GM23338 (cell line): ENCODE data around the gene PIM3. TPM values are rescaled to one million over a fixed set of nuclear protein-coding genes. Genes with fewer than 3 reads are reported as not detected.

ENCODE experiments used
- ATAC-seq: fragments of 200-7000 bp; cut with Tn5 transposase; 3 replicates; pipeline ENCODE4 v1.9.1; 2020
- DNase-seq: peaks from one replicate; pipeline ENCODE4 v3.0.0-alpha.2; 2015; ENCODE audit warnings: low spot score
- H2AFZ ChIP-seq: fragments of 200-600 bp; sonication (generic); 2 replicates; pipeline ENCODE4 v1.8.0; 2016; ENCODE audit warnings: antibody characterized with exemption, mild to moderate bottlenecking, moderate library complexity
- H3F3A ChIP-seq: fragments of 200-600 bp; sonication (generic); replicated peaks from 2 replicates; pipeline ENCODE4 v1.8.0; 2017; ENCODE audit warnings: antibody characterized with exemption, mixed run types, low read depth
- H3K27ac ChIP-seq: fragments of 200-600 bp; sonication (generic); 2 replicates; pipeline ENCODE4 v1.6.1; 2016; ENCODE audit warnings: low read depth
- H3K27me3 ChIP-seq: fragments of 200-600 bp; sonication (generic); 2 replicates; pipeline ENCODE4 v1.8.0; 2016; ENCODE audit warnings: mild to moderate bottlenecking, mixed run types, moderate library complexity; ENCODE audit not compliant: insufficient read depth
- H3K36me3 ChIP-seq: fragments of 200-600 bp; sonication (generic); 2 replicates; pipeline ENCODE4 v1.8.0; 2016; ENCODE audit warnings: mild to moderate bottlenecking; ENCODE audit not compliant: insufficient read depth
- H3K4me1 ChIP-seq: fragments of 200-600 bp; sonication (generic); 2 replicates; pipeline ENCODE4 v1.8.0; 2016; ENCODE audit warnings: mild to moderate bottlenecking, moderate library complexity; ENCODE audit not compliant: insufficient read depth
- H3K4me2 ChIP-seq: fragments of 200-600 bp; sonication (generic); 2 replicates; pipeline ENCODE4 v1.7.1; 2017; ENCODE audit warnings: mixed run types
- H3K4me3 ChIP-seq: fragments of 200-600 bp; sonication (generic); 2 replicates; pipeline ENCODE4 v1.6.1; 2016; ENCODE audit warnings: mixed run types
- H3K79me2 ChIP-seq: fragments of 200-600 bp; sonication (generic); replicated peaks from 2 replicates; pipeline ENCODE4 v1.8.0; 2017; ENCODE audit warnings: mild to moderate bottlenecking; ENCODE audit not compliant: insufficient read depth
- H3K9me2 ChIP-seq: fragments of 200-600 bp; sonication (generic); 2 replicates; pipeline ENCODE4 v1.8.0; 2017; ENCODE audit not compliant: insufficient read depth
- H4K20me1 ChIP-seq: fragments of 200-600 bp; sonication (generic); replicated peaks from 2 replicates; pipeline ENCODE4 v1.8.0; 2017; ENCODE audit warnings: mild to moderate bottlenecking; ENCODE audit not compliant: insufficient read depth
- H3K27ac Mint-ChIP-seq: 2 replicates; pipeline ENCODE4 v1.8.0; 2020; ENCODE audit warnings: inconsistent platforms, mild to moderate bottlenecking, moderate library complexity, mixed read lengths
- H3K27me3 Mint-ChIP-seq: 3 replicates; pipeline ENCODE4 v1.8.0; 2022; ENCODE audit warnings: low read depth, mild to moderate bottlenecking, moderate library complexity, mixed read lengths, inconsistent platforms; ENCODE audit not compliant: insufficient read depth, poor library complexity
- H3K36me3 Mint-ChIP-seq: 3 replicates; pipeline ENCODE4 v1.8.0; 2021; ENCODE audit warnings: low read depth, mild to moderate bottlenecking, inconsistent platforms, moderate library complexity, mixed read lengths
- H3K4me1 Mint-ChIP-seq: 3 replicates; pipeline ENCODE4 v1.8.0; 2020; ENCODE audit warnings: mild to moderate bottlenecking, inconsistent platforms, mixed read lengths
- H3K4me3 Mint-ChIP-seq: 3 replicates; pipeline ENCODE4 v1.8.0; 2021; ENCODE audit warnings: moderate library complexity, mild to moderate bottlenecking, inconsistent platforms, mixed read lengths
- H3K9me3 Mint-ChIP-seq: 3 replicates; pipeline ENCODE4 v1.8.0; 2020; ENCODE audit warnings: moderate library complexity, mild to moderate bottlenecking, inconsistent platforms, mixed read lengths
- CREB1 ChIP-seq: fragments of 250-450 bp; sonication (Bioruptor Pico); IDR thresholded peaks from 2 replicates; pipeline ENCODE4 v1.5.0; 2020; ENCODE audit warnings: low read depth, mild to moderate bottlenecking, moderate library complexity
- ETS1 ChIP-seq: IDR thresholded peaks from 2 replicates; pipeline ENCODE4 v1.6.1; 2016; ENCODE audit warnings: antibody characterized with exemption
- EZH2phosphoT487 ChIP-seq: fragments of 200-600 bp; sonication (generic); IDR thresholded peaks from one replicate; pipeline ENCODE4 v1.8.1; 2018; ENCODE audit warnings: antibody characterized with exemption; ENCODE audit not compliant: unreplicated experiment
- JUNB ChIP-seq: IDR thresholded peaks from one replicate; pipeline ENCODE4 v1.6.1; 2016; ENCODE audit warnings: antibody characterized with exemption; ENCODE audit not compliant: unreplicated experiment
- NANOG ChIP-seq: IDR thresholded peaks from 2 replicates; pipeline ENCODE4 v1.6.1; 2016; ENCODE audit warnings: antibody characterized with exemption, borderline replicate concordance
- REST ChIP-seq: IDR thresholded peaks from one replicate; pipeline ENCODE4 v1.6.1; 2018; ENCODE audit warnings: antibody characterized with exemption; ENCODE audit not compliant: unreplicated experiment
- ZNF114 ChIP-seq: fragments of 250-450 bp; sonication (Bioruptor Pico); IDR thresholded peaks from 2 replicates; pipeline ENCODE4 v1.5.0; 2020; ENCODE audit warnings: mild to moderate bottlenecking, moderate library complexity
- ZNF331 ChIP-seq: fragments of 250-450 bp; sonication (Bioruptor Pico); IDR thresholded peaks from 2 replicates; pipeline ENCODE4 v1.5.0; 2020; ENCODE audit warnings: low read depth, mild to moderate bottlenecking, moderate library complexity
- ZNF462 ChIP-seq: fragments of 250-450 bp; sonication (Bioruptor Pico); IDR thresholded peaks from 2 replicates; pipeline ENCODE4 v1.5.0; 2020; ENCODE audit warnings: mild to moderate bottlenecking, moderate library complexity
- polyA plus RNA-seq: library from polyadenylated mRNA; unstranded; fragments of >200 nt; fragmentation: Nextera tagmentation; extraction: Ambion mirVana; gene quantifications from 2 replicates; pipeline ENCODE4 v1.2.1, GENCODE V29; 2016
- total RNA-seq: library from RNA; depleted of rRNA; stranded (reverse); fragments of >200 nt; shearing (Covaris generic); gene quantifications from 2 replicates; pipeline ENCODE4 v1.2.3, GENCODE V29; 2014

Gene PIM3
- total and polyA plus RNA-seq, 2 experiments from 2014 or later = 17.7 to 37.3 TPM

- Mint-ChIP-seq H3K4me1 (peaks cover 19% of the 10 kb centered on the region), H3K27ac (no peak overlapping the region), H3K36me3 (peaks cover 4% of the 10 kb centered on the region; the same call in 2 of the 3 replicates), H3K9me3 (no peaks in the 10 kb centered on the region), H3K27me3 (peaks cover 14% of the 10 kb centered on the region), H3K4me3 (no peak overlapping the region)
- peaks cover 9% of the 10 kb centered on the region for H3K27me3 ChIP-seq
- no peaks in the 10 kb centered on the region for H4K20me1 ChIP-seq
- H3F3A ChIP-seq = no peaks in the 10 kb centered on the region; the same call in 1 of the 2 replicates
- H3K27ac ChIP-seq = no peak overlapping the region
- no peak overlapping the region for H2AFZ ChIP-seq
- no peaks in the 10 kb centered on the region for H3K9me2 ChIP-seq
- no peak overlapping the region for H3K4me3 ChIP-seq
- no peaks in the 10 kb centered on the region; the same call in 1 of the 2 replicates for H3K4me1 ChIP-seq
- H3K79me2 ChIP-seq = no peaks in the 10 kb centered on the region
- TF ChIP-seq ETS1 (no peak), REST (no peak), ZNF331 (CRISPR knock-in tag) (no peak), ZNF114 (CRISPR knock-in tag) (no peak), CREB1 (CRISPR knock-in tag) (no peak), ZNF462 (CRISPR knock-in tag) (no peak), JUNB (no peak), NANOG (no peak), EZH2phosphoT487 (no peak)
- H3K4me2 ChIP-seq = no peak overlapping the region
- no peak for ATAC-seq
- DNase-seq = no peak
- no peaks in the 10 kb centered on the region for H3K36me3 ChIP-seq
Measured at GRCh38 chr22:49925525-49926128, 34.9 kb upstream of the PIM3 start.
